MM.1S (cell line): ENCODE results near the gene FAM83E.

ENCODE experiments used
- DNase-seq: peaks from one replicate; pipeline ENCODE4 v3.0.0-alpha.2; 2015
- H2AFZ ChIP-seq: fragments of 300-600 bp; sonication (generic); 2 replicates; pipeline ENCODE4 v1.6.0; 2016; ENCODE audit warnings: antibody characterized with exemption, low read length
- H3F3A ChIP-seq: fragments of 300-600 bp; sonication (generic); 2 replicates; pipeline ENCODE4 v1.6.1; 2016; ENCODE audit warnings: mild to moderate bottlenecking, antibody characterized with exemption, low read length, moderate library complexity, mixed read lengths; ENCODE audit not compliant: insufficient read depth
- H3K27ac ChIP-seq: fragments of 300-600 bp; sonication (generic); 2 replicates; pipeline ENCODE4 v1.5.1; 2016; ENCODE audit warnings: mild to moderate bottlenecking, low read length
- H3K27me3 ChIP-seq: fragments of 300-600 bp; sonication (generic); replicated peaks from 2 replicates; pipeline ENCODE4 v1.6.0; 2016; ENCODE audit warnings: low read length; ENCODE audit not compliant: insufficient read depth
- H3K36me3 ChIP-seq: fragments of 300-600 bp; sonication (generic); replicated peaks from 2 replicates; pipeline ENCODE4 v1.6.1; 2016; ENCODE audit warnings: mild to moderate bottlenecking, low read length, mixed read lengths; ENCODE audit not compliant: insufficient read depth
- H3K4me1 ChIP-seq: fragments of 300-600 bp; sonication (generic); 2 replicates; pipeline ENCODE4 v1.6.1; 2016; ENCODE audit warnings: low read length, mixed read lengths
- H3K4me2 ChIP-seq: fragments of 300-600 bp; sonication (generic); 2 replicates; pipeline ENCODE4 v1.6.0; 2016; ENCODE audit warnings: low read depth, low read length
- H3K4me3 ChIP-seq: fragments of 300-600 bp; sonication (generic); 2 replicates; pipeline ENCODE4 v1.5.1; 2016; ENCODE audit warnings: low read length, mixed read lengths
- H3K79me2 ChIP-seq: fragments of 300-600 bp; sonication (generic); 2 replicates; pipeline ENCODE4 v1.6.1; 2016; ENCODE audit warnings: mixed run types, low read length, mixed read lengths
- H3K9ac ChIP-seq: fragments of 300-600 bp; sonication (generic); 2 replicates; pipeline ENCODE4 v1.6.1; 2016; ENCODE audit warnings: low read length, mixed read lengths
- H3K9me2 ChIP-seq: fragments of 300-600 bp; sonication (generic); replicated peaks from 2 replicates; pipeline ENCODE4 v1.6.1; 2016; ENCODE audit warnings: mild to moderate bottlenecking, low read length, mixed read lengths; ENCODE audit not compliant: insufficient read depth
- H3K9me3 ChIP-seq: fragments of 300-600 bp; sonication (generic); replicated peaks from 2 replicates; pipeline ENCODE4 v1.6.1; 2016; ENCODE audit warnings: mild to moderate bottlenecking, low read length, mixed read lengths; ENCODE audit not compliant: insufficient read depth
- H4K20me1 ChIP-seq: fragments of 300-600 bp; sonication (generic); 2 replicates; pipeline ENCODE4 v1.6.1; 2016; ENCODE audit warnings: mild to moderate bottlenecking, low read length, moderate library complexity, mixed read lengths; ENCODE audit not compliant: insufficient read depth
- CTCF ChIP-seq: fragments of 300-600 bp; sonication (generic); IDR thresholded peaks from 2 replicates; pipeline ENCODE4 v1.5.1; 2016; ENCODE audit warnings: antibody characterized with exemption, low read length, mixed read lengths
- EZH2 ChIP-seq: fragments of 300-600 bp; sonication (generic); optimal IDR thresholded peaks from 2 replicates; pipeline ENCODE3; 2017; ENCODE audit warnings: low read depth, mild to moderate bottlenecking, antibody characterized with exemption, low read length, mixed read lengths
- EZH2phosphoT487 ChIP-seq: fragments of 300-600 bp; sonication (generic); IDR thresholded peaks from 2 replicates; pipeline ENCODE4 v1.6.1; 2018; ENCODE audit warnings: antibody characterized with exemption, low read length

The FAM83E gene

GRCh38 chr19:48591021-48591420, 23.9 kb downstream of the FAM83E start:
- H3K4me3 ChIP-seq: no peak overlapping the region
- peaks cover 65% of the 10 kb centered on the region for H3K27me3 ChIP-seq
- H3K79me2 ChIP-seq: no peaks in the 10 kb centered on the region
- no peaks in the 10 kb centered on the region for H3K9me2 ChIP-seq
- no peaks in the 10 kb centered on the region for H3K4me1 ChIP-seq
- no peak overlapping the region for H3K9ac ChIP-seq
- no peak for DNase-seq
- TF ChIP-seq EZH2phosphoT487 (no peak), EZH2 (no peak), CTCF (no peak; the same call in 1 of the 2 replicates)
- no peaks in the 10 kb centered on the region for H4K20me1 ChIP-seq
- no peak overlapping the region for H2AFZ ChIP-seq
- no peak overlapping the region for H3K27ac ChIP-seq
- no peaks in the 10 kb centered on the region for H3F3A ChIP-seq
- H3K4me2 ChIP-seq: no peak overlapping the region
- H3K9me3 ChIP-seq: no peaks in the 10 kb centered on the region
- no peaks in the 10 kb centered on the region for H3K36me3 ChIP-seq

- no peaks in the 10 kb centered on the region for H3K9me3 ChIP-seq
- no peak overlapping the region for H3K27ac ChIP-seq
- peak; percentile 84 for DNase-seq
- peak overlapping the region; percentile 67; the same call in 1 of the 2 replicates for H3K4me2 ChIP-seq
- H3K9ac ChIP-seq: no peak overlapping the region
- peaks cover 52% of the 10 kb centered on the region for H3K27me3 ChIP-seq
- H3K4me3 ChIP-seq: peak overlapping the region; percentile 50
- no peaks in the 10 kb centered on the region for H3K36me3 ChIP-seq
- H3K4me1 ChIP-seq: no peaks in the 10 kb centered on the region
- no peaks in the 10 kb centered on the region for H3F3A ChIP-seq
- H3K9me2 ChIP-seq: no peaks in the 10 kb centered on the region
- H4K20me1 ChIP-seq: no peaks in the 10 kb centered on the region
- no peaks in the 10 kb centered on the region for H3K79me2 ChIP-seq
- TF ChIP-seq CTCF (peak; percentile 95), EZH2phosphoT487 (no peak), EZH2 (no peak)
- peak overlapping the region; percentile 62 for H2AFZ ChIP-seq
These were observed 26.0 kb downstream of the FAM83E start for GRCh38 chr19:48588670-48589401.

DNA sequence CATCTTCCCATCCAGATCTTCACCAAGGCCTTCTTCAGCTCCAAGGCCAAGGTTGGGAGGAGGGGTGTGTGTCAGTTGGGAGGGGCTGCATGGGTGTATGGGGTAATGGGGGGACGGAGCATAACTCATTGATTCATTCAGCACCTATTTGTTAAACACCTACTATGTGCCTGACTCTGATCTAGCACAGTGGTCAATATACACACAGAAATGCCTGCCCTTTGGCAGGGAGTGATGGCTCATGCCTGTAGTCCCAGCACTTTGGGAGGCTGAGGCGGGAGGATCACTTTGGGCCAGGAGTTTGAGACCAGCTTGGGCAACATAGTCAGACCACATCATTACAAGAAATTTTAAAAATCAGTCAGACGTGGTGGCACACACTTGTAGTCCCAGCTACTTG, 27.5 kb downstream of the FAM83E start:
- no peaks in the 10 kb centered on the region for H3K36me3 ChIP-seq
- H3K9me2 ChIP-seq: no peaks in the 10 kb centered on the region
- H3K79me2 ChIP-seq: no peaks in the 10 kb centered on the region
- no peaks in the 10 kb centered on the region for H3K4me1 ChIP-seq
- no peak overlapping the region for H2AFZ ChIP-seq
- H3K9me3 ChIP-seq: no peaks in the 10 kb centered on the region
- H3K4me3 ChIP-seq: no peak overlapping the region
- peaks cover 52% of the 10 kb centered on the region for H3K27me3 ChIP-seq
- no peak for TF ChIP-seq EZH2phosphoT487
- TF ChIP-seq CTCF: no peak
- no peak for TF ChIP-seq EZH2
- H3K9ac ChIP-seq: no peak overlapping the region
- H3K27ac ChIP-seq: no peak overlapping the region
- DNase-seq: no peak
- H3K4me2 ChIP-seq: no peak overlapping the region
- no peaks in the 10 kb centered on the region for H4K20me1 ChIP-seq
- H3F3A ChIP-seq: no peaks in the 10 kb centered on the region
